Ishikawa (cell line): ENCODE results near the gene APBB2.

Experiments used
- CEBPB ChIP-seq: IDR thresholded peaks from 2 replicates; pipeline ENCODE4 v1.6.1; 2012
- CREB1 ChIP-seq: IDR thresholded peaks from 2 replicates; pipeline ENCODE4 v1.6.1; 2012; ENCODE audit warnings: low read depth
- EGR1 ChIP-seq: IDR thresholded peaks from 2 replicates; pipeline ENCODE4 v1.6.1; 2012
- EP300 ChIP-seq: IDR thresholded peaks from 2 replicates; pipeline ENCODE4 v1.6.1; 2012; ENCODE audit warnings: borderline replicate concordance
- FOXM1 ChIP-seq: IDR thresholded peaks from 2 replicates; pipeline ENCODE4 v1.6.1; 2012; ENCODE audit warnings: low read depth, borderline replicate concordance
- NFIC ChIP-seq: IDR thresholded peaks from 2 replicates; pipeline ENCODE4 v1.6.1; 2012
- RAD21 ChIP-seq: IDR thresholded peaks from 2 replicates; pipeline ENCODE4 v1.6.1; 2012; ENCODE audit warnings: low read depth
- TAF1 ChIP-seq: IDR thresholded peaks from 2 replicates; pipeline ENCODE4 v1.6.1; 2012; ENCODE audit warnings: low read depth, mild to moderate bottlenecking
- TCF12 ChIP-seq: IDR thresholded peaks from 2 replicates; pipeline ENCODE4 v1.6.1; 2012; ENCODE audit warnings: low read depth
- TEAD4 ChIP-seq: IDR thresholded peaks from 2 replicates; pipeline ENCODE4 v1.6.1; 2012
- YY1 ChIP-seq: IDR thresholded peaks from 2 replicates; pipeline ENCODE4 v1.6.1; 2012; ENCODE audit warnings: low read depth
- ZBTB7A ChIP-seq: IDR thresholded peaks from 2 replicates; pipeline ENCODE4 v1.6.1; 2012; ENCODE audit warnings: low read depth
- TF ChIP-seq, protein P1 (sequence below): IDR thresholded peaks from 2 replicates; pipeline ENCODE4 v1.6.1; 2012; ENCODE audit warnings: low read depth, mild to moderate bottlenecking
- TF ChIP-seq, protein P2 (sequence below): IDR thresholded peaks from 2 replicates; pipeline ENCODE4 v1.6.1; 2012
- TF ChIP-seq, protein P3 (sequence below): IDR thresholded peaks from 2 replicates; pipeline ENCODE4 v1.6.1; 2012

APBB2 gene

DNA sequence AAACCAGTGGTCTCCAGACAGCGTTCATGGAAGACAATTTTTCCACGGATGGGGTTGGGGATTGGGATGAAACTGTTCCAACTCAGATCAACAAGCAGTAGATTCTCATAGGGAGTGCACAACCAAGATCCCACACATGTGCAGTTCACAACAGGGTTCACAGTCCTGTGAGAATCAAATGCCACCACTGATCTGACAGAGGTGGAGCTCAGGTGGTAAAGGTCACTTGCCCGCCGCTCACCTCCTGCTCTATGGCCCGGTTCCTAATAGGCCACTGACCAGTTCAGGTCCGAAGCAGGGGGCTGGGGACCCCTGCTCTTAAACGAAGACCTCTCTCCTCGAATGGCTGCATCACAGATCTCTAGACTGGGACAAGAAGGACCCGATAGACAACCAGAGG is 4.4 kb downstream of the APBB2 start:
- no peak for TF ChIP-seq ZBTB7A
- TF ChIP-seq CREB1: no peak
- TF ChIP-seq, protein P1, sequence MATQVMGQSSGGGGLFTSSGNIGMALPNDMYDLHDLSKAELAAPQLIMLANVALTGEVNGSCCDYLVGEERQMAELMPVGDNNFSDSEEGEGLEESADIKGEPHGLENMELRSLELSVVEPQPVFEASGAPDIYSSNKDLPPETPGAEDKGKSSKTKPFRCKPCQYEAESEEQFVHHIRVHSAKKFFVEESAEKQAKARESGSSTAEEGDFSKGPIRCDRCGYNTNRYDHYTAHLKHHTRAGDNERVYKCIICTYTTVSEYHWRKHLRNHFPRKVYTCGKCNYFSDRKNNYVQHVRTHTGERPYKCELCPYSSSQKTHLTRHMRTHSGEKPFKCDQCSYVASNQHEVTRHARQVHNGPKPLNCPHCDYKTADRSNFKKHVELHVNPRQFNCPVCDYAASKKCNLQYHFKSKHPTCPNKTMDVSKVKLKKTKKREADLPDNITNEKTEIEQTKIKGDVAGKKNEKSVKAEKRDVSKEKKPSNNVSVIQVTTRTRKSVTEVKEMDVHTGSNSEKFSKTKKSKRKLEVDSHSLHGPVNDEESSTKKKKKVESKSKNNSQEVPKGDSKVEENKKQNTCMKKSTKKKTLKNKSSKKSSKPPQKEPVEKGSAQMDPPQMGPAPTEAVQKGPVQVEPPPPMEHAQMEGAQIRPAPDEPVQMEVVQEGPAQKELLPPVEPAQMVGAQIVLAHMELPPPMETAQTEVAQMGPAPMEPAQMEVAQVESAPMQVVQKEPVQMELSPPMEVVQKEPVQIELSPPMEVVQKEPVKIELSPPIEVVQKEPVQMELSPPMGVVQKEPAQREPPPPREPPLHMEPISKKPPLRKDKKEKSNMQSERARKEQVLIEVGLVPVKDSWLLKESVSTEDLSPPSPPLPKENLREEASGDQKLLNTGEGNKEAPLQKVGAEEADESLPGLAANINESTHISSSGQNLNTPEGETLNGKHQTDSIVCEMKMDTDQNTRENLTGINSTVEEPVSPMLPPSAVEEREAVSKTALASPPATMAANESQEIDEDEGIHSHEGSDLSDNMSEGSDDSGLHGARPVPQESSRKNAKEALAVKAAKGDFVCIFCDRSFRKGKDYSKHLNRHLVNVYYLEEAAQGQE: no peak
- no peak for TF ChIP-seq CEBPB
- no peak for TF ChIP-seq TEAD4
- no peak for TF ChIP-seq YY1
- TF ChIP-seq, protein P2, sequence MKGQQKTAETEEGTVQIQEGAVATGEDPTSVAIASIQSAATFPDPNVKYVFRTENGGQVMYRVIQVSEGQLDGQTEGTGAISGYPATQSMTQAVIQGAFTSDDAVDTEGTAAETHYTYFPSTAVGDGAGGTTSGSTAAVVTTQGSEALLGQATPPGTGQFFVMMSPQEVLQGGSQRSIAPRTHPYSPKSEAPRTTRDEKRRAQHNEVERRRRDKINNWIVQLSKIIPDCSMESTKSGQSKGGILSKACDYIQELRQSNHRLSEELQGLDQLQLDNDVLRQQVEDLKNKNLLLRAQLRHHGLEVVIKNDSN: no peak
- TF ChIP-seq RAD21: no peak
- TF ChIP-seq TCF12: no peak
- no peak for TF ChIP-seq NFIC
- TF ChIP-seq TAF1: no peak
- TF ChIP-seq FOXM1: no peak
- TF ChIP-seq EGR1: no peak
- TF ChIP-seq EP300: no peak
- TF ChIP-seq, protein P3, sequence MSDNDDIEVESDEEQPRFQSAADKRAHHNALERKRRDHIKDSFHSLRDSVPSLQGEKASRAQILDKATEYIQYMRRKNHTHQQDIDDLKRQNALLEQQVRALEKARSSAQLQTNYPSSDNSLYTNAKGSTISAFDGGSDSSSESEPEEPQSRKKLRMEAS: no peak

DNA sequence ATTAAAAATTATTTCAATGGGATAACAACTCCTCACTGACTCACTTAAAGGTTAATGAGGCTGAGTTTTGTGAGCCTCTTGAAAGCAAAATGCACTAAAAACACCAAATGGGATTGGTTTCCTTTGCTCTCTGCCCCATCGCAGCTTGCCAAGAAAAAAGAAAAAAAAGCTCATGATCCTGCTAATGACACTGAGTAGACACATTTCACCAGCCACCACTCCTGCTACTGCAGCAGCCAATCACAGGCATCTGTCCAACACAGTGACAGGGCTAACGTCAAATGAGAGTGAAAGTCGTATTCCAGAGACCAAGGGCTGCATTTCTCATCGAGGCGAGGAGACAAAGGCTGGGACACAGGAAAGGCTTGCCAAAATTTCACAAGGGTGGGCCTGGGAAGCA is 5.2 kb downstream of the APBB2 start:
- TF ChIP-seq TEAD4 (no peak), EGR1 (no peak), YY1 (no peak), TAF1 (no peak), CREB1 (no peak), NFIC (no peak), ZBTB7A (no peak)
- TF ChIP-seq, protein P2: no peak
- TF ChIP-seq, protein P1: no peak

DNA sequence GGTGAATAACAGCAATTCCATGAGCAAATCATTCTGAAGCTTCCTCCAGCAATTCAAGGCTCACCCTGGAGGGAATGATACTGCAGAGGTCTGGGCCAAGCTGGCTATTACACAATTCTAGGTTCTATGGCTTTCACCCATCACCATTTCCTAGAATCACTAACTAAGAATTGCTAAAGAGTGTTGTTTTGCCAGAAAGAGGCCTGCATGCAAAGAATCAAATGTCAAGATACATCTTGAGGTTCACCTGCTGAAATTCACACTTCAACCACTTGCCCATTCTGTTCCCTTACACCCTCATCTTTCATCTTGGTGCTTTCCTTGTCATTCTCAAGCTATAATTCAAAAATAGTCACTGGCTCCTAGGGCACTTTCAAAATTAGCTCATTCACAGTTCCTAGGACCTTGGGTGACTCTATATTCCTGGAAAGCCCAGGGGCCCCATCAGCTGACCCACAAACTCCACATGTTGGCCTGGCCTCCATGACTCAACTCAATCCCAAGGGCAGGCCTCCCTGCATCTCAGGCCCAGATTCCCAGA is 7.0 kb downstream of the APBB2 start:
- no peak for TF ChIP-seq TAF1
- no peak for TF ChIP-seq EGR1
- TF ChIP-seq FOXM1: no peak
- no peak for TF ChIP-seq YY1

DNA sequence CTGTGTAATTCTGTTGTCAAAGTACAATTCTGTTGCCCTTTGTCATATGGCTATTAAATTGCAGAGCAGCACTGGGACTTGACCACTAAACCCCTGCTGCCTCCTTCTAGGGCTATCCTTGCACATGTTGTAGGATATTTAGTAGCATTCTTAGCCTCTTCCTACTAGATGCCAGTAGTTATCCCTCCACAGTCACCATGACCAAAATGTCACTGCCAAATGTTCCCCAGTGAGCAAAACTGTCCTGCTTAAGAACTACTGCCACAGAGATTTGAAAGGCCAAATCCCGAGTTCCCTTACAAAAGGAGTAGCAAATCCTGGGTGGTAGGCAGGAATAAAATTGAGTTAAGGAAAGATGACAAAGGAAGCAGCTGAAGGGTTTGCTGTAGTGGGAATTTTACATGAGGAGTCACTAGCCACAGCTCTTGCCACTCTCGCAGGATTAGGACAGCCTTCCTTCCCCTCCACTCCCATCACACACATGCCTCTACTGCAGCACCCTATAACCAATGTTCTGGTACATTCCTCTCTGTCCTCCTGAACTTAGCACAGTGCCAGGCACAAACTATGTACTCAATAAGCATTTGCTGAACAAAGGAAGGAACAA is 8.4 kb downstream of the APBB2 start:
- TF ChIP-seq FOXM1 (no peak), RAD21 (no peak), NFIC (no peak), TCF12 (no peak), YY1 (no peak), TEAD4 (no peak), TAF1 (no peak), CEBPB (no peak), EP300 (no peak), CREB1 (no peak)
- TF ChIP-seq, protein P1: no peak
- TF ChIP-seq, protein P2: no peak
- TF ChIP-seq, protein P3: no peak
